Measurements from ENCODE around the gene ST7L.

DNA sequence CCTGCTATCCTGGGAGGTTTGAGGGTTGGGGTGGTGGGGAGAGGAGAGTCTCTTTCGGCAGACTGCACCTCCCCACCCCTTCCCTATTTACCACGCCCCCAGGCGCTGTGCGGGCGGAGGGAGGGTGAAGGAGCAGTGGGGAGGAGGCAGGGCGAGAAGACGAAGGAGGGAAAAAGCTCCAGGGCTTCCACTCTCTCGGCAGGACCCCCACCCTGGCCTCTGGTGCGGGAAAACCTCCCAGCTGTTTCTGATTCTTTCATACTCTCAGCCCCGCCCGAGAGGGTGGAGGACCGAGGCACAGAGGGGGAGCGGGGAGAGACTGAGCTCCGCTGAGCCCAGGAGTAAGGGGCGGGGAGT lies 111.0 kb downstream of the ST7L start:
- no peak for TF ChIP-seq POLR2A (IDR thresholded peaks at IDR 0.05)
- TF ChIP-seq, protein P1, sequence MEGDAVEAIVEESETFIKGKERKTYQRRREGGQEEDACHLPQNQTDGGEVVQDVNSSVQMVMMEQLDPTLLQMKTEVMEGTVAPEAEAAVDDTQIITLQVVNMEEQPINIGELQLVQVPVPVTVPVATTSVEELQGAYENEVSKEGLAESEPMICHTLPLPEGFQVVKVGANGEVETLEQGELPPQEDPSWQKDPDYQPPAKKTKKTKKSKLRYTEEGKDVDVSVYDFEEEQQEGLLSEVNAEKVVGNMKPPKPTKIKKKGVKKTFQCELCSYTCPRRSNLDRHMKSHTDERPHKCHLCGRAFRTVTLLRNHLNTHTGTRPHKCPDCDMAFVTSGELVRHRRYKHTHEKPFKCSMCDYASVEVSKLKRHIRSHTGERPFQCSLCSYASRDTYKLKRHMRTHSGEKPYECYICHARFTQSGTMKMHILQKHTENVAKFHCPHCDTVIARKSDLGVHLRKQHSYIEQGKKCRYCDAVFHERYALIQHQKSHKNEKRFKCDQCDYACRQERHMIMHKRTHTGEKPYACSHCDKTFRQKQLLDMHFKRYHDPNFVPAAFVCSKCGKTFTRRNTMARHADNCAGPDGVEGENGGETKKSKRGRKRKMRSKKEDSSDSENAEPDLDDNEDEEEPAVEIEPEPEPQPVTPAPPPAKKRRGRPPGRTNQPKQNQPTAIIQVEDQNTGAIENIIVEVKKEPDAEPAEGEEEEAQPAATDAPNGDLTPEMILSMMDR (IDR thresholded peaks at IDR 0.05), result no peak

Measured in Peyer's patch (tissue), 4 donors.